Mammary epithelial cell (primary cell): ENCODE results near the gene PASK.

Source experiments
- EZH2 ChIP-seq: IDR thresholded peaks from 2 replicates; pipeline ENCODE4 v1.6.1; 2012; ENCODE audit warnings: low read length, inconsistent platforms, borderline replicate concordance
- TF ChIP-seq, protein P1 (sequence below), 2 donors: IDR thresholded peaks in 1 of 2; conservative IDR thresholded peaks in 1 of 2; 2 replicates each; pipeline ENCODE4 v1.5.1; 2011 to 2012; ENCODE audit warnings: inconsistent platforms in 2 of 2, low read length in 2 of 2, mild to moderate bottlenecking in 2 of 2, control low read depth in 1 of 2, low read depth in 1 of 2; ENCODE audit not compliant: insufficient read depth in 1 of 2; ENCODE audit errors: extremely low read depth in 1 of 2

DNA sequence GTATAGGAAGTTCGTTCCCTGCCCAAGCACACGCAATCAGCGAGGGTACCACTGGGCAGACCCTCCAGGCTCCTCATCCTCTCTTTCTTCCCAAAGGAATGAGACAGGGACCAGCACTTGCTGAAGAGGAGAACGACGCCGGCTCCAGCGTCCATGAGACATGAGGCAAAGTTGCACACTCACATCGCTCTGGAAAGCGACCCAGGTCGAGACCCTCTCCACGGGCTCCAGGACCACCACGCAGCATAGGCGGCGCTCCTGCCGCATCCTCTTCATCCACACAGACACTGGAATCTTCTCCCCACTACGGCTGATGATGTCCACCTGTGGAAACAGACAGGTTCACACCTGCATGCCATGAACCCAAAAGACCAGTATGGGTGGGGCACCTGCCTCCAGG, 10.8 kb downstream of the PASK start:
- TF ChIP-seq, protein P1, sequence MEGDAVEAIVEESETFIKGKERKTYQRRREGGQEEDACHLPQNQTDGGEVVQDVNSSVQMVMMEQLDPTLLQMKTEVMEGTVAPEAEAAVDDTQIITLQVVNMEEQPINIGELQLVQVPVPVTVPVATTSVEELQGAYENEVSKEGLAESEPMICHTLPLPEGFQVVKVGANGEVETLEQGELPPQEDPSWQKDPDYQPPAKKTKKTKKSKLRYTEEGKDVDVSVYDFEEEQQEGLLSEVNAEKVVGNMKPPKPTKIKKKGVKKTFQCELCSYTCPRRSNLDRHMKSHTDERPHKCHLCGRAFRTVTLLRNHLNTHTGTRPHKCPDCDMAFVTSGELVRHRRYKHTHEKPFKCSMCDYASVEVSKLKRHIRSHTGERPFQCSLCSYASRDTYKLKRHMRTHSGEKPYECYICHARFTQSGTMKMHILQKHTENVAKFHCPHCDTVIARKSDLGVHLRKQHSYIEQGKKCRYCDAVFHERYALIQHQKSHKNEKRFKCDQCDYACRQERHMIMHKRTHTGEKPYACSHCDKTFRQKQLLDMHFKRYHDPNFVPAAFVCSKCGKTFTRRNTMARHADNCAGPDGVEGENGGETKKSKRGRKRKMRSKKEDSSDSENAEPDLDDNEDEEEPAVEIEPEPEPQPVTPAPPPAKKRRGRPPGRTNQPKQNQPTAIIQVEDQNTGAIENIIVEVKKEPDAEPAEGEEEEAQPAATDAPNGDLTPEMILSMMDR (conservative IDR thresholded peaks at IDR 0.05 in 1 of 2, IDR thresholded peaks at IDR 0.05 in 1 of 2; ENCODE audit: extremely low read depth in 1 of 2, insufficient read depth in 1 of 2, low read depth in 1 of 2, low read length in 2 of 2): no peak
- TF ChIP-seq EZH2: no peak
